ENCODE data around the gene EGFL7.

The EGFL7 gene

GRCh38 chr9:136660971-136661550, 1.7 kb upstream of the EGFL7 start:
- DNase-seq (ENCODE audit: low spot score), result no peak

- DNase-seq (ENCODE audit: low spot score), result no peak
Observed at GRCh38 chr9:136661641-136662325, 933 bp upstream of the EGFL7 start.

GRCh38 chr9:136662326-136662655, 425 bp upstream of the EGFL7 start:
- DNase-seq (ENCODE audit: low spot score), result no peak

GRCh38 chr9:136664000-136664915, 1.5 kb downstream of the EGFL7 start:
- no peak for DNase-seq (ENCODE audit: low spot score)

- DNase-seq (ENCODE audit: low spot score), result peak; percentile 59
Observed at GRCh38 chr9:136665111-136665703, 2.5 kb downstream of the EGFL7 start.

- DNase-seq (ENCODE audit: low spot score), result peak; percentile 54
Observed at GRCh38 chr9:136665704-136666371, 3.1 kb downstream of the EGFL7 start.

GRCh38 chr9:136666372-136667213, 3.9 kb downstream of the EGFL7 start:
- no peak for DNase-seq (ENCODE audit: low spot score)

- DNase-seq (ENCODE audit: low spot score), result no peak
Observed at GRCh38 chr9:136667214-136667939, 4.7 kb downstream of the EGFL7 start.

GRCh38 chr9:136667940-136668760, 5.4 kb downstream of the EGFL7 start:
- peak; percentile 43 for DNase-seq (ENCODE audit: low spot score)

GRCh38 chr9:136668983-136669790, 6.5 kb downstream of the EGFL7 start:
- DNase-seq (ENCODE audit: low spot score), result no peak

GRCh38 chr9:136669791-136670464, 7.2 kb downstream of the EGFL7 start:
- DNase-seq (ENCODE audit: low spot score), result no peak

GRCh38 chr9:136670576-136671253, 8.0 kb downstream of the EGFL7 start:
- no peak for DNase-seq (ENCODE audit: low spot score)

GRCh38 chr9:136671254-136671614, 8.5 kb downstream of the EGFL7 start:
- no peak for DNase-seq (ENCODE audit: low spot score)

- DNase-seq (ENCODE audit: low spot score), result peak; percentile 68
Observed at GRCh38 chr9:136671646-136672430, 9.1 kb downstream of the EGFL7 start.

GRCh38 chr9:136672431-136673087, 9.8 kb downstream of the EGFL7 start:
- DNase-seq (ENCODE audit: low spot score), result no peak

Data from germinal center (tissue), 1 donor.